Fibroblast of lung (primary cell): ENCODE results near the gene KITLG.

Source experiments
- EZH2 ChIP-seq: IDR thresholded peaks from 2 replicates; pipeline ENCODE4 v1.5.1; 2012; ENCODE audit warnings: low read length, control low read depth, mild to moderate bottlenecking; ENCODE audit errors: missing control alignments
- TF ChIP-seq, protein P1 (sequence below), 2 donors: IDR thresholded peaks in 1 of 2; conservative IDR thresholded peaks in 1 of 2; 1 replicate in 1 of 2; 2 replicates in 1 of 2; pipeline ENCODE4 v1.5.1; 2011 to 2012; ENCODE audit warnings: low read length in 2 of 2, control low read depth in 1 of 2, inconsistent platforms in 1 of 2, low read depth in 1 of 2, mild to moderate bottlenecking in 1 of 2

GRCh38 chr12:88615490-88615889 is 35.2 kb upstream of the KITLG start:
- TF ChIP-seq, protein P1, sequence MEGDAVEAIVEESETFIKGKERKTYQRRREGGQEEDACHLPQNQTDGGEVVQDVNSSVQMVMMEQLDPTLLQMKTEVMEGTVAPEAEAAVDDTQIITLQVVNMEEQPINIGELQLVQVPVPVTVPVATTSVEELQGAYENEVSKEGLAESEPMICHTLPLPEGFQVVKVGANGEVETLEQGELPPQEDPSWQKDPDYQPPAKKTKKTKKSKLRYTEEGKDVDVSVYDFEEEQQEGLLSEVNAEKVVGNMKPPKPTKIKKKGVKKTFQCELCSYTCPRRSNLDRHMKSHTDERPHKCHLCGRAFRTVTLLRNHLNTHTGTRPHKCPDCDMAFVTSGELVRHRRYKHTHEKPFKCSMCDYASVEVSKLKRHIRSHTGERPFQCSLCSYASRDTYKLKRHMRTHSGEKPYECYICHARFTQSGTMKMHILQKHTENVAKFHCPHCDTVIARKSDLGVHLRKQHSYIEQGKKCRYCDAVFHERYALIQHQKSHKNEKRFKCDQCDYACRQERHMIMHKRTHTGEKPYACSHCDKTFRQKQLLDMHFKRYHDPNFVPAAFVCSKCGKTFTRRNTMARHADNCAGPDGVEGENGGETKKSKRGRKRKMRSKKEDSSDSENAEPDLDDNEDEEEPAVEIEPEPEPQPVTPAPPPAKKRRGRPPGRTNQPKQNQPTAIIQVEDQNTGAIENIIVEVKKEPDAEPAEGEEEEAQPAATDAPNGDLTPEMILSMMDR (conservative IDR thresholded peaks at IDR 0.05 in 1 of 2, IDR thresholded peaks at IDR 0.05 in 1 of 2; ENCODE audit: low read depth in 1 of 2, low read length in 2 of 2), result no peak
- TF ChIP-seq EZH2, result no peak
